AG04450 (cell line): Measurements from ENCODE around the gene CARD9. TPM values are rescaled to one million over a fixed set of nuclear protein-coding genes. Genes with fewer than 3 reads are reported as not detected.

Experiments used
- CTCF ChIA-PET: fragments of 300-600, 350-600 bp; formaldehyde crosslinking; extraction: SDS; loops from one replicate; lab custom pipeline; 2022; ENCODE audit warnings: antibody characterized with exemption, inconsistent platforms; lab: Charles Lee
- POLR2A ChIA-PET: fragments of 350-600 bp; formaldehyde crosslinking; extraction: SDS; loops from one replicate; lab custom pipeline; 2021; ENCODE audit warnings: antibody characterized with exemption, inconsistent platforms; lab: Yijun Ruan, JAX
- DNase-seq: peaks from one replicate; pipeline ENCODE4 v3.0.0-alpha.2; 2011; ENCODE audit warnings: low read depth, low spot score
- H3K27ac ChIP-seq: one replicate; pipeline ENCODE4 v1.5.1; 2012; ENCODE audit warnings: low read depth, low read length, control low read depth
- H3K27me3 ChIP-seq: one replicate; pipeline ENCODE4 v1.6.0; 2012; ENCODE audit warnings: low read length; ENCODE audit not compliant: control insufficient read depth, insufficient read depth
- H3K4me3 ChIP-seq: 2 replicates; pipeline ENCODE4 v1.5.1; 2011; ENCODE audit warnings: mild to moderate bottlenecking, low read depth, low read length, control low read depth
- H3K9me3 ChIP-seq: 2 replicates; pipeline ENCODE4 v1.5.1; 2012; ENCODE audit warnings: low read length; ENCODE audit not compliant: control insufficient read depth, insufficient read depth
- CTCF ChIP-seq: IDR thresholded peaks from 2 replicates; pipeline ENCODE4 v1.5.1; 2011; ENCODE audit warnings: low read depth, low read length, control low read depth, inconsistent platforms
- polyA plus RNA-seq: library from polyadenylated mRNA; depleted of rRNA; stranded (reverse); fragments of >200 nt; gene quantifications from 2 replicates; pipeline ENCODE4 v1.2.3, GENCODE V29; 2011

The CARD9 gene
- polyA plus RNA-seq, 1 experiment = 0.63 TPM

GRCh38 chr9:136381311-136381710 lies 7.8 kb upstream of the CARD9 start:
- ChIA-PET CTCF (interaction anchor here (0.6 to 1.1 kb wide), 2 partner anchors 18 to 353 kb away, joined by 3 read pairs; partner anchors contain the start of gene DNLZ), POLR2A (interaction anchor here (0.6 to 1.1 kb wide), 2 partner anchors 10 to 18 kb away, joined by 3 to 4 read pairs; no protein-coding TSS in a partner anchor)
- Histone ChIP-seq H3K27ac (no peak overlapping the region), H3K9me3 (no peaks in the 10 kb centered on the region; the same call in 1 of the 2 replicates), H3K4me3 (no peak overlapping the region), H3K27me3 (no peaks in the 10 kb centered on the region)
- no peak for TF ChIP-seq CTCF
- no peak for DNase-seq

GRCh38 chr9:136380381-136380780 lies 6.9 kb upstream of the CARD9 start:
- ChIA-PET POLR2A (interaction anchor here (0.6 to 1.2 kb wide), 3 partner anchors 9 to 96 kb away, joined by 3 to 12 read pairs (median 4); no protein-coding TSS in a partner anchor), CTCF (interaction anchor here (1.1 kb wide), 1 partner anchor 17 kb away, joined by 3 read pairs; the partner anchor contains the start of gene DNLZ)
- H3K4me3 ChIP-seq = no peak overlapping the region

DNA sequence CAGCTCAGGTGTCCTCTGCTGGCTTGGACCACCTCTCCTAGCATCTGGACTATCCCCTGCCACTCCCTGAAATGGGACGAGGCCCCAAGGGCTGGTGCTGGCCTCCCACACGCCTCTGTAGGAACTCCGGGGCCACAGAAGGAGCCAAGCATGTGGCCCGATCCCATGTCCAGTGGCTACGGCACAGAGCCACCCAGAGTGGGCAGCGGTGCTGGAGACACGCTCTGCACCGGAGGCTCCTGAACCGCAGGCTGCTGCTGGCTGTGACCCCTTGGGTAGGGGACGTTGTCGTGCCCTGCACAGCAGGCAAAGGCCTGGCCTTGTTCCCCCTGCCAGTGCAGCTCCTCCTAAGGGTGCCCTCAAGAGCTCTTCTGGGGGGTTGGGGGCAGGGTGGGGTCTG lies 6.4 kb upstream of the CARD9 start:
- Histone ChIP-seq H3K4me3 (no peak overlapping the region), H3K27ac (no peak overlapping the region), H3K27me3 (no peaks in the 10 kb centered on the region), H3K9me3 (no peaks in the 10 kb centered on the region; the same call in 1 of the 2 replicates)
- POLR2A ChIA-PET = interaction anchor here (1.1 to 1.2 kb wide), 2 partner anchors 9 to 95 kb away, joined by 3 to 4 read pairs; no protein-coding TSS in a partner anchor
- CTCF ChIA-PET = interaction anchor here (1.0 kb wide), 1 partner anchor 16 kb away, joined by 3 read pairs; the partner anchor contains the start of gene DNLZ
- no peak for DNase-seq
- no peak for TF ChIP-seq CTCF

More at GRCh38 chr9:136380381-136380780, 6.9 kb upstream of the CARD9 start:
- Histone ChIP-seq H3K27me3 (no peaks in the 10 kb centered on the region), H3K9me3 (no peaks in the 10 kb centered on the region; the same call in 1 of the 2 replicates), H3K27ac (no peak overlapping the region)
- DNase-seq = no peak
- no peak for TF ChIP-seq CTCF

- Histone ChIP-seq H3K27ac (no peak overlapping the region), H3K27me3 (no peaks in the 10 kb centered on the region), H3K9me3 (peaks cover 3% of the 10 kb centered on the region; the same call in 1 of the 2 replicates), H3K4me3 (no peak overlapping the region)
- POLR2A ChIA-PET = interaction anchor here (1.2 kb wide), 1 partner anchor 95 kb away, joined by 3 read pairs; no protein-coding TSS in a partner anchor
- no peak for TF ChIP-seq CTCF
- no peak for DNase-seq
- CTCF ChIA-PET = interaction anchor here (1.0 kb wide), 1 partner anchor 16 kb away, joined by 3 read pairs; the partner anchor contains the start of gene DNLZ
Measured at GRCh38 chr9:136379401-136379800, 5.9 kb upstream of the CARD9 start.

DNA sequence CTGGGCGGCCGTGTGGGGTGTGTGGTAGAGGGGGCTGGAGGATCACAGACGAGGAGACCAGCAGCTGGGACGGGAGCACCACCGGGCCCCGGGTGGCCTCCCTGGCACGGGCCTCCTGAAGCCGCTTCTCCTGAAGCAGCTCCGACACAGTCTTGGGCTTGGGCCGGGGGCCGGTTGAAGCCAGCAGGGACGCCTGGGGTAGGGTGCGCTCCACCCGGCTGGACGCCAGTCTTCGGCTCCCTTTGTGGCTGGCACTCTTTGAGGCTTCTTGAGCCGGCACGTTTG lies 5.5 kb upstream of the CARD9 start:
- no peak for TF ChIP-seq CTCF
- ChIA-PET POLR2A (no interaction called here), CTCF (interaction anchor here (1.0 kb wide), 1 partner anchor 15 kb away, joined by 3 read pairs; the partner anchor contains the start of gene DNLZ)
- no peak for DNase-seq
- H3K9me3 ChIP-seq = peaks cover 6% of the 10 kb centered on the region; the same call in 1 of the 2 replicates
- H3K4me3 ChIP-seq = no peak overlapping the region
- H3K27me3 ChIP-seq = no peaks in the 10 kb centered on the region
- no peak overlapping the region for H3K27ac ChIP-seq
